HT-29 (cell line): ENCODE data around the gene ENTPD7. TPM values are rescaled to one million over a fixed set of nuclear protein-coding genes. Genes with fewer than 3 reads are reported as not detected.
"Not testable (repeated sequence)": the region's sequence is repeated elsewhere in the genome, so short reads cannot be mapped to it uniquely, and the experiment has no call there.

ENCODE experiments used
- DNase-seq: peaks from one replicate; pipeline ENCODE4 v3.0.0-alpha.2; 2015; ENCODE audit warnings: low spot score
- total RNA-seq: library from RNA; depleted of rRNA; stranded (reverse); fragments of >200 nt; shearing (Covaris generic); gene quantifications from 2 replicates; pipeline ENCODE4 v1.2.3, GENCODE V29; 2014; rRNA removed

The ENTPD7 gene
- 8.5 and 8.9 TPM in 2 replicates for total RNA-seq

DNA sequence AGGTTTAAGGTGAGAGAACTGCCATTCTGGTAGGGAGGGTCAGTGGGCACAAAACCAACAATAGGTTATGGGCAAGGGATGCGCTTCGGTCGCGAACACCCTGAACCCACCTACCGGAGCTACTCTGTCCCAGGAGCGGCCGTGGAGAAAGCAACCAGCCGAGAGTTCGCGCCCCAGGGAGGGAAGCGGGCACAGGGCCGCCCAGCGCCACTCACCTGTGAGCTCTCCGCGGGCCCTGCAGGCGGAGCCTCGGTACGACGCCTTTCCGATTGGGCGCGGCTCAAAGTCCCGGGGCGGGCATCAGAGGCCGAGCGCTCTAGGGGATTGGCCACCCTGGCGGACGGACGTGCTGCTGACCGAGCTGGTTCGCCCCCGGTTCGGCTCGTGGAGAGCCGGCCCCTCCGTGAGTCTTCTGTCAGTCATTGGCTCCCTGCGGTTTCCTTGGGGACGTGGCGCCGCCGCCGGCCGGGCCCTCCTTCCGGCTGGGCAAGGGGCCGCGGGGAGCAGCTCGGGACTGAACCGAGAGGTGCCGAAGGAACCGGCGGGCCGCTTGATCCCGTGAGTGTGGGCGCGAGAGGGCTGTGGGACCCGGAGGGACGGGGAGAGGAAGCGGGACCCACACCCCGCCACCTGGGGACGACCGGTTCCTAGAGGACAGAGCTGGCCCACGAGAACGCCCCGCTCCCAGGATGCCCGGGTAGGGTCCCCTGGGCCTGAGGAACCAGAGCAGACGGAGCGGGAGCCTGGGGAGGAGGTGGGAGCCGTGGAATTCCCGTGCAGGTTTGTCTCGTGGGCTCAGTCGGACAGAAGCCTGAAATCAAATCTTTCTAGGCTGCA lies at the start of gene ENTPD7:
Gene ENTPD7 (plus strand): TSS at position 479 of the 837 bp plus-strand sequence. CDS start 448 bp downstream, outside the sequence.
- peak; percentile 96 for DNase-seq

GRCh38 chr10:99610221-99610620 lies 49.1 kb upstream of the ENTPD7 start:
- DNase-seq, result no peak

GRCh38 chr10:99611326-99611725 lies 48.0 kb upstream of the ENTPD7 start:
- DNase-seq, result no peak

- DNase-seq, result peak; percentile 76
Measured at GRCh38 chr10:99612167-99612831, 47.0 kb upstream of the ENTPD7 start.

- no peak for DNase-seq
Measured at GRCh38 chr10:99615426-99615825, 43.9 kb upstream of the ENTPD7 start.

- DNase-seq, result no peak
Measured at GRCh38 chr10:99617696-99618095, 41.6 kb upstream of the ENTPD7 start.

GRCh38 chr10:99619090-99619800 lies 40.1 kb upstream of the ENTPD7 start:
- peak; percentile 57 for DNase-seq

DNA sequence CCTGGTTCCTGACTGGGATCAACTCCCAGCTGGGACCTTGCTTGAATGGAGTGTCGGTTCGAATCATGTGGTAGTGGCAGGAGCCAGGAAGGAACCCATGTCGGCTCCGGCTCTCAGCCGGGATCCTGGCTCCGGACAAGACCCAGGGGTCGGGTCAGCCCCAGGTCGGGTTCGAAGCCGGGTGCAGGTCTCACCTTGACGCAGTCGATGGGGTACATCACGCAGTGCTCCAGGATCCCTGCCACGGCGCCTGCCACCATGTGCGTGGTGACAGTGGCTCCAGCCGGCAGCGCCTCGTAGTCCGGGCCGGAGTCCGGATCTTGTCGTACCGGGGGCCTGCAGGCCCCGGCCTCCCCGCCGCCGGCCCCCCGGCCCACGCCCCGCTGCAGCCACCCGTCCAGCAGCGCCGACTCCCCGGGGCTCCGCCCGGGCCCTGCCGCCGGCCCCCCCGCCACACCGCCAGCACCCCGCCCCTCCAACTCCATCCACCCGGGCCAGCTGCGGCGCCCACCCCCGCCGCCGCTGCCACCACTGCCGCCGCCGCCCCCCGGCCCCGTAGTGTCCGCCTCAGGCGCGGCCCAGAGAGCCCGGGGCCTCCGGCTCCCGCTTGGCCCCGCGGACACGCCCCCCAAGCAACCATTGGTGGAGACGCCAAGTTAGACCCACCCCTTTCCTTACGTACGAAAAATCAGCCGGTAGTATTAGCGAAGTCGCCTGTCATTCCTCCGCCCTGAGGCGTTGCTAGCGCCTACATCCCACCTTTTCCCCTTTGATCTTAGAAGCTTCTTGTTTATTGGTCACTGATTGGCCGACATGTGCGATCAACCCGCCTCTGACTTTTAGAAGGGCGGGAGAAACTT lies 39.2 kb upstream of the ENTPD7 start, which contains the start of gene SLC25A28:
Gene SLC25A28 (minus strand): TSS at position 589 of the 860 bp plus-strand sequence. CDS start 104 bp downstream, at position 485.
- peak; percentile 98 for DNase-seq

DNA sequence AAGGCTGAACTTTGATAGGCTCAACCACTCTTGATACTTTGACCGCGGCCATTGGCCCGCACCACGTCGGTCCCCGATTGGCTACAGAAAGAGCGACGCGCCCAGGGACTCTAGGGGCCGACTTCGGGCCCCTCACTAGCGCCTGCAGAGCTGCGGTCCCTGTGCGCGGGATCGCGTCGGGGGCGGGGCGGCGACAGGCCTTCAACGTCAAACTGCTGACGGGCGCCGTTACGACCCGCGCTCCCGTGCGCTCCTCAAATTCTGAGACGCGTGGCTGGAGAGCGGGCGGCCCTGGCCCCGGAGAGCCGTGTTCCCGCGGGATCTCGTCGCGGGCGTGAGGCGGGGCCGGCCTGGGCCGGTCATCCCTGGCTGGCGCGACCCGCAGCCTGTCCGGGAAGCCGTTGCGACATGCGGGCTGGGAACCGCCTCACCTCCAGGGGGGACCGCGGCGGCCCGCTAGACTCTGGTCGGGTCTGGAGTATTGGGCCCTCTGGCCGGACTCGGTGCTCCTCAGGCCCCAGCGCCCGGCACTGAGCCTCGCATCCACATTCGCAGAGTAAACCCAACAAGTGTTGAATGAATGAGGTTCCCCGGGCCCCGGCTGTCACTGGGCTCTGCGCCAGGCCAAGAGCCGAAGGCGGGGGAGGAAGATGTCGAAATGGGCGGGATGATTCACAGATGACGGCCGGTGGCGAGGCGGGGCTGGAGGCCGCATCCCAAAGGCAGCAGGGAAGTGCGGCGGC lies 38.4 kb upstream of the ENTPD7 start:
- peak; percentile 88 for DNase-seq

DNA sequence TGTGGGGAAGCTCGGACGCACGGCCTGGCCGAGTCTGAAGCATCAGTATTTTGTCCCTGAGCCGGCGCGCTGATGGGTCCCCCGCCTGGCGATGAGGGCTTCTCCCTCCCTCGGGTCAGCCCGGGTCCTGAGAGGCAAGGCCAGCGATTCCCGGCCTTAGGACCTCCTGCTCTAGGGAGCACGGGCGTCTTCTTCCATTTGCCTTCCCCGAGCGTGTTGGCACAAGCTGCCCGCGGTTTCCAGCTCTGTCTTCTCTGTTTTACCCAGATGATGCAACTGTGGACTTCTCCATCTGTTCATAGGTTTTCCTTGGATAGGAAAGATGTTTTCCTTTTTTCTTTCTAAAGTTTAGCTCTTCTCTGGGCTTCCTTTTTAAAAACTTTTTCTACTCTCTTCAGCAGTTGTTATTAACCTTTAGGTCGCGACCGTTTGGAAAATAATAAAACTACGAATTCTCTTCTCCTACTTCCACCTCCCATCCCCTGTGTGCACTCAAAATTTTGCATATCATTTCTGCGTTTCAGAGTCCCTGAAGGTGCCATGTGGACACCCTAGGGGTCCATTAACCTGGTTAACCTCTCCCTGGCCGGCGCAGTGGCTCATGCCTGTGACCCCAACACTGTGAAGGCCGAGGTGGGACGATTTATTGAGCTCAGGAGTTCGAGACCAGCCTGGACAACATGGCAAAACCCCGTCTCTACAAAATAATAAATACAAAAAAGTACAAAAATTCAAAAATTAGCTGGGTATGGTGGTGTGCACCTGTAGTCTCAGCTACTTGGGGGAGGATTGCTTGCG lies 37.7 kb upstream of the ENTPD7 start:
- DNase-seq, result no peak

- DNase-seq, result no peak
Measured at GRCh38 chr10:99623919-99624318, 35.4 kb upstream of the ENTPD7 start.

DNA sequence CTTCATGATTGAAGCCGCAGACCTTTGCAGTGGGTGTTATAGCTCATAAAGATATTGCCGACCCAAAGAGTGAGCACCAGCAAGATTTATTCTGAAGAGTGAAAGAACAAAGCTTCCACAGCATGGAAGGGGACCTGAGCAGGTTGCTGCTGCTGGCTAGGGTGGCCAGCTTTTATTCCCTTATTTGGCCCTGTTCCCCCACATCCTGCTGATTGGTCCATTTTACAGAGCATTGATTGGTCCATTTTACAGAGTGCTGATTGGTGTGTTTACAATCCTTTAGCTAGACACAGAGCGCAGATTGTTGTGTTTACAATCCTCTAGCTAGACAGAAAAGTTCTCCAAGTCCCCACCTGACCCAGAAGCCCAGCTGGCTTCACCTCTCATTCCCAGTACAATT lies 34.2 kb upstream of the ENTPD7 start:
- DNase-seq, result not testable (repeated sequence)

- no peak for DNase-seq
Measured at GRCh38 chr10:99628923-99629624, 30.2 kb upstream of the ENTPD7 start.

GRCh38 chr10:99629625-99629978 lies 29.7 kb upstream of the ENTPD7 start:
- DNase-seq, result no peak

DNA sequence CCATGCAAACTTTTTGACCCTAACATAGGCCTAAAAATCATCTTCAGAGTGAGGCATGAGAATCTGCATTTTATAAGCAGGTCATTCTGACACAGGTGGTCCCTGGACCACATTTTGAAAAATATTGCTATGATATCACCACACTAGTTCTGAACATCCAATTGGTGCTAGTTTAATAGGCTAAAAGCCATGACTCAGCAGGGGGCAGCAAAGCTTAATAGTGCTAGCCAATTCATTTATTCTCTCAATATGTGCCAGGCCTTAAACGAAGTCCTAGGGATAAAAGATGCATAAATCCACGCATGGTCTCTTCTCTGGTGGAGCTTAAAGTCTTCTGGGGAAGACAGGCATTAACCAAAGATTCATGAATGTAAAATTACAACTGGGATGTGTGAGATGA lies 28.9 kb upstream of the ENTPD7 start:
- peak; percentile 73 for DNase-seq

- no peak for DNase-seq
Measured at GRCh38 chr10:99630991-99631390, 28.3 kb upstream of the ENTPD7 start.

DNA sequence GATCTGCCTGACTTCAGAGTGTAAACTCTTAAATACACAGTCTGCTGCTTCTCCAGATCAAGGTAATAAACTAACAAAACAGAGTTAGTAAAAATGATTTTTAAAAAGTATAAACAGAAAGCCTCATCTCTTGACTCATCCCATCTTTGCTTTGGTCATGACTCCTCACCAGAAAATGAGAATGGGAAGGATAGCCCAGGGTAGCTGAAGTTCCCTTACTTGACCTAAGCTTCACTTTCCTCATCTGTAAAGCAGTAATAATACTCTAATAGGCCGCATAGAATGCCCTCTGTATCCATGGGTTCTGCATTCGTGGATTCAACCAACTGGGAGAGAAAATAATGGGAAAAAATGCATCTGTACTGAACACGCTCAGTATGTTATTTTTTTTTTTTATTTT lies 27.8 kb upstream of the ENTPD7 start:
- no peak for DNase-seq

DNA sequence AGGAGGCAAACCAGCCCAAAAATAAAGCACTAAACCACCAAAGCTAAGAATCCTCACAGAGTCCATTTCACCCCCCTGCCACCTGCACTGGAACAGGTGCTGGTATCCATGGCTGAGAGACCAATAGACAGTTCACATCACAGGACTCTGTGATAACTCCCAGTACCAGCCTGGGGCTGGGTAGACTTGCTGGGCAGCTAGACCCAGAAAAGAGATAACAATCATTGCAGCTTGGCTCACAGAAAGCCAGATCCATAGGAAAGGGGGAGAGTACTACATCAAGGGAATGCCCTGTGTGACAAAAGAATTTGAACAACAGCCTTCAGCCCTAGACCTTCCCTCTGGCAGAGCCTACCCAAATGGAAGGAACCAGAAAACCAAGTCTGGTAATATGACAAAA lies 25.5 kb upstream of the ENTPD7 start:
- DNase-seq, result no peak

- DNase-seq, result no peak
Measured at GRCh38 chr10:99647601-99648151, 11.6 kb upstream of the ENTPD7 start.
